Brain microvascular endothelial cell (primary cell): ENCODE results near the gene CD302.
A peak's percentile ranks its signal among the peaks of the same experiment; 100 is the strongest.

ENCODE experiments used
- DNase-seq: peaks from one replicate; pipeline ENCODE4 v3.0.0-alpha.2; 2020
- H3K27ac ChIP-seq: fragments of 250-450 bp; sonication (Bioruptor Pico); 2 replicates; pipeline ENCODE4 v1.5.1; 2020; ENCODE audit warnings: mild to moderate bottlenecking, moderate library complexity
- H3K27me3 ChIP-seq: fragments of 250-450 bp; sonication (Bioruptor Pico); replicated peaks from 2 replicates; pipeline ENCODE4 v1.5.1; 2020; ENCODE audit warnings: mild to moderate bottlenecking
- H3K36me3 ChIP-seq: fragments of 250-450 bp; sonication (Bioruptor Pico); replicated peaks from 2 replicates; pipeline ENCODE4 v1.5.1; 2020; ENCODE audit warnings: mild to moderate bottlenecking
- H3K4me3 ChIP-seq: 2 replicates; pipeline ENCODE4 v1.5.1; 2011; ENCODE audit warnings: low read depth, mild to moderate bottlenecking, control low read depth, low read length, moderate library complexity
- CTCF ChIP-seq: IDR thresholded peaks from 2 replicates; pipeline ENCODE4 v1.5.1; 2011; ENCODE audit warnings: low read depth, mild to moderate bottlenecking, moderate library complexity, low read length, control low read depth, inconsistent platforms; ENCODE audit errors: missing control alignments
- in situ Hi-C: cut with HindIII; loops from 2 replicates; pipeline ENCODE4 v1.10.0; 2017; ENCODE audit warnings: low sequenced_read_pairs, low pct_ligation_motif_present

CD302 gene

GRCh38 chr2:159776321-159776720, 21.7 kb downstream of the CD302 start:
- H3K27me3 ChIP-seq = no peaks in the 10 kb centered on the region
- no peaks in the 10 kb centered on the region for H3K36me3 ChIP-seq
- no peak for DNase-seq
- in situ Hi-C loops = no loop called here
- no peak overlapping the region for H3K27ac ChIP-seq
- no peak overlapping the region for H3K4me3 ChIP-seq
- no peak for TF ChIP-seq CTCF

- no peaks in the 10 kb centered on the region for H3K27me3 ChIP-seq
- H3K36me3 ChIP-seq = no peaks in the 10 kb centered on the region
- DNase-seq = no peak
- TF ChIP-seq CTCF = no peak
- in situ Hi-C loops = no loop called here
- no peak overlapping the region for H3K27ac ChIP-seq
- H3K4me3 ChIP-seq = no peak overlapping the region
Observed at GRCh38 chr2:159775021-159775420, 23.0 kb downstream of the CD302 start.

GRCh38 chr2:159774370-159774990, 23.5 kb downstream of the CD302 start:
- H3K36me3 ChIP-seq = no peaks in the 10 kb centered on the region
- H3K27me3 ChIP-seq = no peaks in the 10 kb centered on the region
- DNase-seq = no peak
- no peak overlapping the region for H3K27ac ChIP-seq
- no peak overlapping the region for H3K4me3 ChIP-seq
- no peak for TF ChIP-seq CTCF
- in situ Hi-C loops = no loop called here

GRCh38 chr2:159773886-159774285, 24.1 kb downstream of the CD302 start:
- Histone ChIP-seq H3K27me3 (no peaks in the 10 kb centered on the region), H3K27ac (peak overlapping the region; percentile 3), H3K4me3 (no peak overlapping the region), H3K36me3 (peaks cover 4% of the 10 kb centered on the region)
- in situ Hi-C loops = no loop called here
- no peak for DNase-seq
- no peak for TF ChIP-seq CTCF

GRCh38 chr2:159773426-159773825, 24.6 kb downstream of the CD302 start:
- in situ Hi-C loops = no loop called here
- DNase-seq = peak; percentile 29

More at GRCh38 chr2:159773426-159773825, 24.6 kb downstream of the CD302 start:
- Histone ChIP-seq H3K27me3 (no peaks in the 10 kb centered on the region), H3K36me3 (peaks cover 4% of the 10 kb centered on the region), H3K4me3 (no peak overlapping the region), H3K27ac (peak overlapping the region; percentile 3)
- TF ChIP-seq CTCF = no peak
